ENCODE results near the gene CCDC92.
"Not testable (repeated sequence)": the region's sequence is repeated elsewhere in the genome, so short reads cannot be mapped to it uniquely, and the experiment has no call there.

CCDC92 gene

GRCh38 chr12:123911672-123912409 is 60.8 kb downstream of the CCDC92 start:
- not testable (repeated sequence) for ATAC-seq

- ATAC-seq = 0 out of 3 replicates have a peak, but pooled peaks have one; percentile 18
- TF ChIP-seq SNAI2 (CRISPR knock-in tag; IDR thresholded peaks at IDR 0.05) = no peak
- TF ChIP-seq BACH2 (CRISPR knock-in tag; IDR thresholded peaks at IDR 0.05; ENCODE audit: borderline replicate concordance) = no peak
- no peak for TF ChIP-seq ZC3H10 (CRISPR knock-in tag; IDR thresholded peaks at IDR 0.05)
- no peak for TF ChIP-seq TSHZ2 (CRISPR knock-in tag; IDR thresholded peaks at IDR 0.05)
- TF ChIP-seq RARB (CRISPR knock-in tag; IDR thresholded peaks at IDR 0.05) = no peak
Measured at GRCh38 chr12:123910761-123911193, 61.9 kb downstream of the CCDC92 start.

GRCh38 chr12:123910057-123910456 is 62.6 kb downstream of the CCDC92 start:
- TF ChIP-seq CREB5 (CRISPR knock-in tag; IDR thresholded peaks at IDR 0.05; ENCODE audit: low read depth) (no peak), OSR1 (CRISPR knock-in tag; IDR thresholded peaks at IDR 0.05) (no peak), TSHZ2 (CRISPR knock-in tag; IDR thresholded peaks at IDR 0.05) (no peak), ZFP3 (CRISPR knock-in tag; IDR thresholded peaks at IDR 0.05) (no peak)
- no peak for ATAC-seq

- no peak for TF ChIP-seq ZC3H10 (CRISPR knock-in tag; IDR thresholded peaks at IDR 0.05)
- TF ChIP-seq ZNF565 (CRISPR knock-in tag; conservative IDR thresholded peaks at IDR 0.05; ENCODE audit: low read depth) = no peak
- no peak for TF ChIP-seq CREB5 (CRISPR knock-in tag; IDR thresholded peaks at IDR 0.05; ENCODE audit: low read depth)
- no peak for TF ChIP-seq TOX (CRISPR knock-in tag; IDR thresholded peaks at IDR 0.05; ENCODE audit: borderline replicate concordance)
Measured at GRCh38 chr12:123908884-123909725, 63.5 kb downstream of the CCDC92 start.

GRCh38 chr12:123907726-123908476 is 64.7 kb downstream of the CCDC92 start:
- no peak for ATAC-seq
- no peak for TF ChIP-seq PATZ1 (CRISPR knock-in tag; IDR thresholded peaks at IDR 0.05; ENCODE audit: borderline replicate concordance)
- no peak for TF ChIP-seq ZNF565 (CRISPR knock-in tag; conservative IDR thresholded peaks at IDR 0.05; ENCODE audit: low read depth)
- TF ChIP-seq CSDC2 (CRISPR knock-in tag; IDR thresholded peaks at IDR 0.05) = no peak

More at GRCh38 chr12:123908884-123909725, 63.5 kb downstream of the CCDC92 start:
- no peak for ATAC-seq
